SH-SY5Y (cell line): Measurements from ENCODE around the gene LPGAT1.

ENCODE experiments used
- GATA2 ChIP-seq: IDR thresholded peaks from 2 replicates; pipeline ENCODE4 v1.6.1; 2011; ENCODE audit warnings: mild to moderate bottlenecking, low read depth, low read length
- GATA3 ChIP-seq: IDR thresholded peaks from 2 replicates; pipeline ENCODE4 v1.6.1; 2011; ENCODE audit warnings: low read depth, mild to moderate bottlenecking, low read length, moderate library complexity

Gene LPGAT1

DNA sequence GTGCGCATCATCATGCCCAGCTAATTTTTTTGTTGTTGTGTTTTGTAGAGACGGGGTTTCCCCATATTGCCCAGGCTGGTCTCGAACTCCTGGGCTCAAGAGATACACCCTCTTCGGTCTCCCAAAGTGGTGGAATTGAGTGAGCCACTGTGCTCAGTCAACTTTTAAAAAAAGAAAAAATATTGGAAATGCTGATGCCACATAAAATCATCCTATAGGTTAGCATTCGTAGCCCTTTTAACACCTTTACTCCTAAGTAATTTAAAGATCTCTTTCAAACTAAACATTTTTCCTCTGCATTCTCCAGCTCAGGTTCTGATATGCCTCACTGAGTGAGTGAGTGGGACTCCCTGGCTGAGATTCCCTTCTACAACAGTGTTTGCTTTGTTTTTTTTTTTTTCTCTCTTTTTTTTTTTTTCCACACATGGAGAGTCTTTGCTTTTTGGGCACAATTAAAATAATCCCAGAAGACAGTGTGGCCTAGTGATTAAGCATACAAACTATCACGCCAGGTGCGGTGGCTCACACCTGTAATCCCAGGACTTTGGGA lies 74.0 kb downstream of the LPGAT1 start:
- TF ChIP-seq GATA3: no peak
- TF ChIP-seq GATA2: no peak

DNA sequence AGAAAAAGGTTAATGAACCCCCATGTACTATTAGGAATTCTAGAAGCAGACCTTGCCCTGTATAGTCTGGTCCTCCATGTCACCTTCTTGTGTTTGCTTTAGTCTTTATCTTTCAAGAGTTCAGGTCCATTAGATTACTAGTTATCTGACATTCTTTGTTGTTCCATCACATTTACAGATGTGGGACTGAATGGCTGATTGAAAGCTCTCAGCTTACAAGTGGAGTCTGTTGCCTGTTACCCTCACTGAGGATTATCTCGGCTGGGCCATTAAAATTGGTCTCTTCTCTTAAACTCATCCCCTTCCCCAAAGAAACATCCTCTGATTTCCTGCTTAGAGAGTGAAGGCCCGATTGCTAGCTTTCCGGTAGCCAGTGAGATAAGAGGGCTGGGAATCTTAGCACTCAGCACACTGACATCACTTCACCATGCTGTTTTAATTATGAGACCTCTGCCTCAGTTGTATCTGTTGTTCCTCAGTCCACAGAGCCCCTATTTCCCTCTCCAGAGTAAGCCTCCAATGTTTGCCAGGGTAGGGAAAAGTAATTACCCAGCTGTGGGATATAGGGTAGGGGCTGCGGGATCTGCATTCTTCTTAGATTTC lies 76.8 kb downstream of the LPGAT1 start:
- TF ChIP-seq GATA2 (no peak), GATA3 (no peak)

DNA sequence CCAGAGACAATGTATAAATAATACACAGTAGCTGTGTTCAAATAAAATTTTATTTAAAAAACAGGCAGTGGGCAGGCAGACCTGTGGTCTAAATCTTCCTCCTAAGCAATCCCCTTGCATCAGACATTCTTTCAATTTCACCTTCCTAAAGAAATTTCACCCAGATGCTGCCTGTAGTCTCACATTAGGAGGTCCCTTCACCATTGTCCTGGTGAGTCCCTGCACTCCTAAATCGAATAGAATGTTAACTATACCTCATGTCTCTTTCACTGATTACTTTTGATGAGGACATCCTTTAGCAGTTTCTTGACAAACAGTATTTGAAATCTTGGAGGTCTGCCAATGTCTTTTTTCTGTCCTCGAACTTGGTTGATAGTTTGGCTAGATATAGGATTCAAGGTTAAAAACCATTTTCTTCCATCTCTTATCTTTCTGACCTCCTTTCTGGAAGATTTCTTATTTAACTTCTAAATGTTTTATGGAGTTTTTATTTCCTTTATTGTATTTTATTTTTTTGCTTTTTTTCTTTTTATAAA lies 77.5 kb downstream of the LPGAT1 start:
- no peak for TF ChIP-seq GATA3
- TF ChIP-seq GATA2: no peak

DNA sequence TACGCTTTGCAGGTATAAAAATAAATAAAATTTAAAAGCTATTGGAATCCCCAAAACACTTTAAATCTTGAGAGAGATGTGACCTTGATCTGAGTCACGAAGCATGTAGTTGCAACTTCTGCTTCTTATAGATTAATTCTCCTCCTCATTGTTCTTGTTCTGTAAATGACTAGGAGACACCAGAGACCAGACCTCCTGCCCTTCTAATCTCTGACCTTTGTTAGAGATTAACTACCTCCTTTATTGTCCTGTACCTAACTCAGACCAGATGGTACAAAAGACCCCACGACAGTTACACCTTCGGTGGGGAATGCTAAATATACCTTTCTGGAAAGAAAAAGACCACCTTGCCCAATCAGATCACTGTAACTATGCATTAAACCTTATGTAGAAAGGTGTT lies 78.2 kb downstream of the LPGAT1 start:
- TF ChIP-seq GATA3: no peak
- TF ChIP-seq GATA2: no peak

DNA sequence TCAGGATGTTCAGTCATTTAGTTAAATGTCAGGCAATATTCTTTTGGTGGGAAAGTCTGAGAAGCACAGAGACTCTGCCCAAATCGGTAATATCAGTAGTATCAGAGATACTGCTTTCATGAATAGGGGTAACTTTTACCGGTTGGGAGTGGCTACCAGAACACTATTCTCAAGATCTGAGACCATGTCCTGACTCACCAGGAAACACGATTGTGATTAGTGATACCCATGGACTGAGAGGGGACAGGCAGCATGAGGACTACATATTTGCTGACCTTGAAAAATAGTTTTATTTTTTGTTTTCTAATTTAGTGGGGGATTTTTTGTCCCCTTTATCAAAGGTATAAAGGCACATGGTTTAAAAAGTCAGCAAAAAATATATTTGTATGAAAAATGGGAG lies 79.1 kb downstream of the LPGAT1 start:
- TF ChIP-seq GATA3 (no peak), GATA2 (no peak)

DNA sequence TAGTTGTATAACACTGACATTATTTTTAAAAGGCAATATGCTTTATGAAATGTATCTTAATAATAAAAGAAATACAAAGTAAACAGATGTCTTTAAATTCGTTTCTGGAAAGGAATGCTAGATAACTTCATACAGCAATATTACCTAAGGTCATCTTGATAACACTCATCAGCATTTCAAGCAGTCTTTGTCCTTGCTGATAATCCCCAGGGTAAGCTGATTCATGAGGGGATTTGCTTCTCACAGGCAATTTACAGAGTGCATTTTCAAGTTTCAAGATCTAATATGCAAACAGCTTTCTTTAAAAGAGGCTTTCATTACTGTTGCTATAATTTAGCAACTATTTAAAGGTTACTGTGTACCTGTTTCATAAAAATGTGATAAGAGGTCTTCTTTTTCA lies 80.0 kb downstream of the LPGAT1 start:
- TF ChIP-seq GATA3: no peak
- no peak for TF ChIP-seq GATA2

DNA sequence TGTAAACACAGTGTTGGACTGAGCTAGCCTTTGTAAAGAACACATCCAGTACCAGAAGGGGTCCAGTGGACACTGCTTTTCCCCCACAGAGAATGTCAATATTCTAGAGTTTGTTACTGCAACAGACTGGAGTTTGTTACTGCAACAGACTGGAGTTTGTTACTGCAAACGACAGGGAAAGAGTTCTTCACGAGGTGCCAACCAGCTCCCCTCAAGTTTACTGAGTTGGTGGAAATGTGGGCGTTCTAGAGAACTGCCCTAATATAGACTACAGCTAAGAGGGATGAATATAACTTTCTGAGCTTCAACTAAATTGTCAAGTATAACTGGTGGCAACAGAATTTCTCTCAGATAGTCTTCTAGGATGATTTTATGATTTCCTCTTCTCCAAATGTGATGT lies 81.3 kb downstream of the LPGAT1 start:
- no peak for TF ChIP-seq GATA2
- TF ChIP-seq GATA3: no peak

- TF ChIP-seq GATA3: no peak
- TF ChIP-seq GATA2: no peak
Observed at GRCh38 chr1:211748810-211749209, 81.8 kb downstream of the LPGAT1 start.

DNA sequence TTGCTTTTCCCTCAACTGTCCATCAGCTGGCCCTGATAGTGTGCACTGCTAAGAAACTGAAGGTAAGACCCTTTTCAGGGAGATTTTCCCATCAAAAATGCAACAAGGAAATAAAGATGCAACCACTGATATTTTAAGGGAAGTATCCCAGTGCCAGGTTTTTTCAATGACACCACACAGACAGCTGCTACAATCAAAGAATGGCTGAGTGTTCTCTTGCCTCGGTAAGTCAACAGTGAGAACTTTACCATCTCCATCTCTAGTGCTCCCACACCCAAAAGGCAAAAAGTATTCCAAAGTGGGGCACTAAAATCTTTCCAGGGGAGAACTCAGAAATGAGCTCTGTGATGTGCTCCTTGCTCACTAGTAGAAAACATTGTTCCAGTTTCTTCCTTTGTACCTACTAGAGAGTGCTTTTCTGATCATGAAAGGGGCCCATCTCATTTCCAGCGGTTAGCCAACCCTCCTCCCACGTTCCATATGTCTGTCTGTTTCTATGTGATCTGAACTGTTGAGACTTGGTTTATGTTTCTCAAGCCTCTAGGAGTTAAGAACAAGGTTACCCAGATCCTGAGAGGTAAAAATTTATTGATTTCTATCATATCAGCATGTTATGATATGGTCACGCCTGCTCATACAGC lies 87.6 kb downstream of the LPGAT1 start:
- TF ChIP-seq GATA2 (no peak), GATA3 (no peak)

DNA sequence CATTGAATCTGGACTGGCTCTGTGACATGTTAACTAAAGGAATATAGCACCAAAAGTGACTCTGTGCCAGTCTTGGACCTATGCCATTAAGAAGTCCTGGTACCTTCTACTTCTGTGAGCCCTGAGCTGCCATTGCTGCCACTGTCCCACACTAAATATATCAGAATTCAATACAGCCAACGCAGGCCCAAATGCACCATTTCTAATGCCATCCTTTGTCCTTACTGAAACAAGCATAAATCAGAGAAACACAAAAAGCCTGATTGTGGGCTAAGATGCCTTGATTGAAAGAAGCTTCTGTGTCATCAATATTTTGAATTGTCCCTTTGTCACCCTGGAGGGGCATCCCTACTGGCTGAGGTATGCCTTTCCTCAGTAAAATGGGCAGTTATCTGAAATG lies 88.3 kb downstream of the LPGAT1 start:
- TF ChIP-seq GATA2 (no peak), GATA3 (no peak)

GRCh38 chr1:211741788-211742187 lies 88.8 kb downstream of the LPGAT1 start:
- TF ChIP-seq GATA3: no peak
- TF ChIP-seq GATA2: no peak

GRCh38 chr1:211741116-211741515 lies 89.4 kb downstream of the LPGAT1 start:
- no peak for TF ChIP-seq GATA3
- no peak for TF ChIP-seq GATA2

DNA sequence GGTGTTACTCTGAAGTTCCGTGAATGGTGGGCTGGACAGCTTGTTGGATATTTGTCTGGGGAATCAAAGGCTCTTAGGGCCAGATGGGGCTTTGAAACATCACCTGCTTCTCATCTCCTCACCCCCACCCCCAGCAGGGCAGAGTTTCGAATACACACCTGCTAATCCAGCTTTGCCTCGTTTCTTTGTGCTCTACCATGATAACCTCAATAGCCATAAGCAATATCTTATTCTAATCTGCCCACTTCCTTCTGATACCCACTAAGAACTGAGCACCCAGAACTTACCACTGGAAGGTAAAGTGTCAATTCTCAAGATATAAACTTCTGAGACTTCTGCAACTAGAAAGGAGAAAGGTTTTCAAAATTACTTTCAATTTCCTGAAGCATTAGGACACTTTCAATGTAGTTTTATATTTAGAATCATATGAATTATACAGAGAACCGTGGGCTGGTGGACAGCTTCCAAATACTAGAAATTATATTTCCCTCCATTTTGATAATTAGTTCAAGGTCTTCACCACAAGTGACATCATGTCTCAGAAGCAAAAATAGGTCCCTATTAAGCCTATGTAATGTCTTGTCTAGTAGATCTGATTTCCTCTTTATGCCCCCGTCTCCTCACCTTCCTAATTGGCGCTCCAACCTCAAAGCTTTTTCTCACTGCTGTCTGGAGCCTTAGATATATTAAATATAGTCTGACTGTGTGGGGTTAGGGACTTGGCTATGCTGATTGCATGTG lies 90.7 kb downstream of the LPGAT1 start:
- TF ChIP-seq GATA3 (no peak), GATA2 (no peak)

DNA sequence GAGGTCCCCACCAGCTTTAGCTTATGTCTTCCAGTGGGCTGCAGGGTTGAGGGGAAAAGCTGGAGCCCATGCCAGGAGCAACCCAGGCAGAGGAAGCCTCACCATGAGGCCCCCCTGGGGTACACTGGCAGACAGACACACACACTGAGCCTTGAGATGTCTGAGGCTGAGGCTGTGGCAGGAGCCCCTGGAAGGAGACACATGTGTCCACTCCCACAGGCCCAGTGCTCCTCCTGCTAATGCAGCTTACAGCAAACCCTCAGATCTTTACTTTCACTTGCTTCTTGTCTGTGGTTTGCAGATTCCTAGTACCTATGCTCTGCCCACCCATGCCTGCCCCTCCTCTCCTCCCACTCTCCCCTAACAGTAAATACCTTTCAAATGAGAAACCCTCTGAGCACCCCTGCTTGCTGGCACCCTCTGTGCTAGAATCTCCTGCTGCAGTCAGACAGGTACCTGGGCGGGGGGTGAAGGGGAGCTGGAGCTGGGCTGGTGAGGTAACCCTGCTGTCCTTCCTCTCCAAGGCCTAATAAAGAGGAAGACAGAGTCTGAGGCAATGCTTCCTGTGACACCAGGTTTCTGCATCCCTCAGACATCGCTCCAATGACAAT lies 91.8 kb downstream of the LPGAT1 start:
- TF ChIP-seq GATA3: no peak
- TF ChIP-seq GATA2: no peak

- no peak for TF ChIP-seq GATA3
- TF ChIP-seq GATA2: no peak
Observed at GRCh38 chr1:211738096-211738690, 92.4 kb downstream of the LPGAT1 start.
